GM19193 (cell line): ENCODE data around the gene MAST4.

Experiments used
- POLR2A ChIP-seq: IDR thresholded peaks from 4 replicates; pipeline ENCODE4 v1.6.1; 2011; ENCODE audit not compliant: insufficient read depth, insufficient read length; ENCODE audit errors: extremely low read depth

MAST4 gene

GRCh38 chr5:67038817-67039603 is 442.8 kb downstream of the MAST4 start:
- no peak for TF ChIP-seq POLR2A

DNA sequence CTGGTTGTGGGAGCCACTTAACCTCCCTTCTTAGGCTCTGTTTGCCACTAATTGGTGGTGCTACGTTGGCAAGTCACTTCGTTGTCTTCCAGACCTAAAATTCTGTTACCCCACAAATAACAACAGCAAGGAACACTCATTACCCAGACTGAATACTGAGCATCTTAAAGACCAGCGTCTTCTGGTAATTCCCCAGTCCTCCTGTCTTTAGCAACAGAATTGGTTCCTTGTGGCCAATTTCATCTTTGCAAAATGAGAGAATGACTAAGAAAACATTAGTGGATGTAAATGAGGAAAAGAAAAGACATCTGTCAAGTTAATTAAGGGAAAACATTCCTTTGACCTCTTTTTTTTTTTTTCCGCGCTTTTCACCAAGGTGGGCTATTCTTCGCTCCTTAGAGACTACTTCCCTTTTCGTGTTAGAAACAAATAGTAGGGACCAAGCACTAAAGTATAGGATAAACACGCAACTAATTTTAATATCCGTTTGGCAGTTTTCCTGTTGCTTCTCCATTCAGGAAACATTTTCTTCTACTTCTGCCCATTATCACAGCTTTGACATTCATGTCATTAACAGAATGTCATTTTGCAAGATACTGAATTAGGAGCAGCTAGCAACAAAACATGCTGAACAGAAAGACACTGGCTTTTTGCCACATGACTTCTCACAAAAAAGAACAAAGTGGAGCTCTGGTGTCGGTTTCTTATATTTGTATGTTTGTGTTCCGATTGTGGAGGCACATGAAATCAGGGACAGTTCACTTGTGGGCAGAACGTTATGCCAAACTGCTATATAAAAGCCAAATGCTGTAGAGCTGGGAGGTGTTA is 446.2 kb downstream of the MAST4 start:
- no peak for TF ChIP-seq POLR2A

- no peak for TF ChIP-seq POLR2A
Observed at GRCh38 chr5:67043796-67044511, 447.8 kb downstream of the MAST4 start.

DNA sequence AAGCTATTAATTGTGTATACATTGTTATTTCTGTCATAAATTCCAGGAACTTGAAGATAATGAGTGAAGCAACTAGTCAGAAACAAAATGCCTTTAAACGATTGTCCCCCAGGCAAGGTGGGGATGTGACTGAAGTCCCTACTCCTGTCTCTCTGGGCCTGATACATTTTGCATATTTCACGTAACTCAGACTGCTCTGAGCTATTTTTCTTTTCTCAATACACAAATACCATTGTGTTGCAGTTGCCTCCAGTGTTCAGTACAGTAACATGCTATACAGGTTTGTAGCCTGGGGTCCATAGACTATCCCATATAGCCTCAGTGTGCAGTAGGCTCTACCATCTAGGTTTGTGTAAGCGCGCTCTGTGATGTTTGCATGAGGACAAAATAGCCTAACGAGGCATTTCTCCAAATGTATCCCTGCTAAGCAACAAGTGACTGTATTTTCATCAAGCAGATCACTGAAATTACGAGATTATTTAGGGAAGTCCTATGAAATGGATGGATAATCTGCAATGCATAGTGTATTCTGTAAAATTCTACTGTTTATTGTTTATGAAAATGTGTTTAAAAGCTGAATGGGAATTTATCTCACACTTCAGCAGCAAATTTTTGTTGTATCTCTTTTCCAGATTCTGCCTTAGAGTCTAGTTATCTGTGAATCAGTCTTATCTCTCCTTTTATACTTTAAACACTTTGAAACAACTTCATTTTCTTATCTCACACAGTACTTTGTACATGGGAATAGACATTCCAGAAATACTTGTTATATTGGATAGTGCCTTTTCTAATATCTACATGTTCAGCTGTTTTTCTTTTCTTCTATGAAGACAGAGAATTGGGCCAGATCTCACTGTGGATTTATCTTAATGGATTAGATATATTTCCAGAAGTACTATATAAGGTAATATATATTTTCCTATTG is 449.9 kb downstream of the MAST4 start:
- TF ChIP-seq POLR2A = no peak

GRCh38 chr5:67047160-67047559 is 451.0 kb downstream of the MAST4 start:
- TF ChIP-seq POLR2A = no peak

- no peak for TF ChIP-seq POLR2A
Observed at GRCh38 chr5:67047616-67048015, 451.4 kb downstream of the MAST4 start.

- no peak for TF ChIP-seq POLR2A
Observed at GRCh38 chr5:67050125-67050524, 453.9 kb downstream of the MAST4 start.

- no peak for TF ChIP-seq POLR2A
Observed at GRCh38 chr5:67050635-67051034, 454.4 kb downstream of the MAST4 start.

- TF ChIP-seq POLR2A = no peak
Observed at GRCh38 chr5:67051164-67051563, 455.0 kb downstream of the MAST4 start.

- no peak for TF ChIP-seq POLR2A
Observed at GRCh38 chr5:67052034-67052433, 455.8 kb downstream of the MAST4 start.

- TF ChIP-seq POLR2A = no peak
Observed at GRCh38 chr5:67053229-67053628, 457.0 kb downstream of the MAST4 start.

GRCh38 chr5:67058998-67059743 is 463.0 kb downstream of the MAST4 start:
- no peak for TF ChIP-seq POLR2A

DNA sequence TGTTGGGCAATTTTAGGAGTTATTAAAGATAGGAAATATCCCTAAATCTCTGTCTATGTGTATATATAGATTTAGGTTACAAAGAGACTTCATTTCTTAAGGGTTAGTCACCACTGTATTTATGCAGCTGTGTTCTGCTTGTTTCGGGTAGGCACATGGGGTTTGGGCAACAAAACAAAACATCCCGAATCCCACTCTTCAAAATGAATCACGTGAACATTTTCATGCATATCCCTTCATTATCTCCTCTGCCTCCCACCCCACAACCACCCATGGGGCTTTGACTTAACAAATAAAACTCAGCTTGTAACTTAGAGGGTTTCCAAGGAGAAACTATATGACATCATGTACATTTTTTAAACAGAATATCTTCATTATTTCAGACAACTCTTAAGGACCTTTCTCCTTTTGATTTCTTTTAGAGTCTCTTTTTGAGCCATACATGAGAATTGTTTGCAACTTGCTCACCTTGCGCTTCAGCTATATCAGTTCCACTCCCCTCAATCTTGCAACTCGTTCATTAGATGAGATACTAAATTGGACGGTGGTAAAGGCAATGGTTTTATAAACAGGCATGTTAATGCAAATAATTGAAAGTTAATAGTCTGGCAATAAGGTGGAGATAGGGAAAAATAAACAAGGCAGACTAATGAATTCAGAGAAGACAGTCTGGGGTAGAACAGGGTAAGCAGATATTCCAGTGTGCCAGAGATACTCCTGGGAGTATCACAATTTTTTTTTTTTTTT is 463.7 kb downstream of the MAST4 start:
- no peak for TF ChIP-seq POLR2A

DNA sequence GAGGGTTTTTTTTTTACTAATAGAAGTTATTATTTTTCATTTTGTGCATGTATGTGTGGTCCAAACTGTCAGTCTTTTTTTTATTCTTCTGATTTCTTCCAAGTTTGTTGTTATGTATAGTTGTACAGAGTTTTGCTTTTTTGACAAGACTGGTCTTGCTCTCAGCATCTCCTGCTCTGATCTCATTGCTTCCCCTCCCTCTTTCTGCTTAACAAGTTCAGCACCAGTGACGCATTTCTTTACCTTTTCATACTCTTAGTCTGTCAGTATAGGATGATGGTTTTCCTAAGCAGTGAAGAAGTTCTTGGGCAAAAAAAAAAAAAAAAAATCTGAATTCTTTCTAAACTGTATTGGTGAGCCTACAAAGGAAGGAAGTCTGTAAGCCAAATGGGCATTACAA is 465.3 kb downstream of the MAST4 start:
- no peak for TF ChIP-seq POLR2A

GRCh38 chr5:67063055-67063454 is 466.9 kb downstream of the MAST4 start:
- TF ChIP-seq POLR2A = no peak
